ENCODE data around the gene DDX20. TPM values are rescaled to one million over a fixed set of nuclear protein-coding genes. Genes with fewer than 3 reads are reported as not detected.
A peak's percentile ranks its signal among the peaks of the same experiment; 100 is the strongest.

The DDX20 gene
- total RNA-seq, 1 experiment from 2014 or later, result 22.2 TPM

DNA sequence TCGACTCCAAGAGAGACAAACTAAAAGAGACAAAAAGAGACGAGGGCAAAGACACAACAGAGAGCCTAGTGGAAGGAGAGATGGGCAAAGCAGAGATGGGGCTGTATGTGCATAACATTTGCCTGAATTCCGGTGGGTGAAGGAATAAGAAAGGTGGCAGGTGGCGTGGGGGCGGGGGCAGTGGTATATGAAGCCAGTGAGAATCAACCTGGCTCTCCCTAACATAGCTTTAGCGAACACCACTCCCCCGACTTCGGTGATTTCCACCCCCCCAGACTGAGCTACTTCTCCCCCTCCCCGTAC, 17.6 kb upstream of the DDX20 start:
- TF ChIP-seq, protein P1, sequence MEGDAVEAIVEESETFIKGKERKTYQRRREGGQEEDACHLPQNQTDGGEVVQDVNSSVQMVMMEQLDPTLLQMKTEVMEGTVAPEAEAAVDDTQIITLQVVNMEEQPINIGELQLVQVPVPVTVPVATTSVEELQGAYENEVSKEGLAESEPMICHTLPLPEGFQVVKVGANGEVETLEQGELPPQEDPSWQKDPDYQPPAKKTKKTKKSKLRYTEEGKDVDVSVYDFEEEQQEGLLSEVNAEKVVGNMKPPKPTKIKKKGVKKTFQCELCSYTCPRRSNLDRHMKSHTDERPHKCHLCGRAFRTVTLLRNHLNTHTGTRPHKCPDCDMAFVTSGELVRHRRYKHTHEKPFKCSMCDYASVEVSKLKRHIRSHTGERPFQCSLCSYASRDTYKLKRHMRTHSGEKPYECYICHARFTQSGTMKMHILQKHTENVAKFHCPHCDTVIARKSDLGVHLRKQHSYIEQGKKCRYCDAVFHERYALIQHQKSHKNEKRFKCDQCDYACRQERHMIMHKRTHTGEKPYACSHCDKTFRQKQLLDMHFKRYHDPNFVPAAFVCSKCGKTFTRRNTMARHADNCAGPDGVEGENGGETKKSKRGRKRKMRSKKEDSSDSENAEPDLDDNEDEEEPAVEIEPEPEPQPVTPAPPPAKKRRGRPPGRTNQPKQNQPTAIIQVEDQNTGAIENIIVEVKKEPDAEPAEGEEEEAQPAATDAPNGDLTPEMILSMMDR (conservative IDR thresholded peaks at IDR 0.05; ENCODE audit: low read depth, low read length), result no peak
- TF ChIP-seq EZH2phosphoT487 (IDR thresholded peaks at IDR 0.05; ENCODE audit: borderline replicate concordance, low read length) (no peak), EZH2 (IDR thresholded peaks at IDR 0.05; ENCODE audit: low read length, unreplicated experiment) (no peak)
- no TSS peak for BruUV-seq (replicated peaks)
- no peak overlapping the region; the same call in 1 of the 2 replicates for H3K9ac ChIP-seq (ENCODE audit: low read length)
- H3K27ac ChIP-seq (ENCODE audit: low read length), result no peak overlapping the region
- H4K20me1 ChIP-seq (ENCODE audit: low read length), result no peaks in the 10 kb centered on the region
- ATAC-seq (no peak), DNase-seq (no peak)
- ChIA-PET POLR2A (ENCODE audit: unreplicated experiment) (no interaction called here), CTCF (interaction anchor here (0.6 kb wide), 1 partner anchor 12 kb away, joined by 3 read pairs; no protein-coding TSS in a partner anchor)
- no peaks in the 10 kb centered on the region for H3K9me3 ChIP-seq (ENCODE audit: low read length)
- H3F3A ChIP-seq (ENCODE audit: low read length, unreplicated experiment), result no peaks in the 10 kb centered on the region
- H3K4me3 ChIP-seq (ENCODE audit: low read length), result peak overlapping the region; percentile 64
- H3K4me1 ChIP-seq (ENCODE audit: insufficient read depth, low read length), result peaks cover 20% of the 10 kb centered on the region; the same call in 1 of the 2 replicates
- H3K4me2 ChIP-seq (ENCODE audit: low read length), result peak overlapping the region; percentile 92
- no peaks in the 10 kb centered on the region for H3K27me3 ChIP-seq (ENCODE audit: low read length)
- no peaks in the 10 kb centered on the region for H3K36me3 ChIP-seq (ENCODE audit: low read depth, low read length)
- no peaks in the 10 kb centered on the region for H3K79me2 ChIP-seq (ENCODE audit: low read length)
- intact Hi-C loops (cut with micrococcal nuclease), result loop anchor here (2.0 kb wide), 1 partner anchor 23 kb away; no protein-coding TSS in a partner anchor
- no peaks in the 10 kb centered on the region for H3K9me2 ChIP-seq (replicated peaks; ENCODE audit: low read length)
- peak overlapping the region; percentile 94 for H2AFZ ChIP-seq (ENCODE audit: low read length)

DNA sequence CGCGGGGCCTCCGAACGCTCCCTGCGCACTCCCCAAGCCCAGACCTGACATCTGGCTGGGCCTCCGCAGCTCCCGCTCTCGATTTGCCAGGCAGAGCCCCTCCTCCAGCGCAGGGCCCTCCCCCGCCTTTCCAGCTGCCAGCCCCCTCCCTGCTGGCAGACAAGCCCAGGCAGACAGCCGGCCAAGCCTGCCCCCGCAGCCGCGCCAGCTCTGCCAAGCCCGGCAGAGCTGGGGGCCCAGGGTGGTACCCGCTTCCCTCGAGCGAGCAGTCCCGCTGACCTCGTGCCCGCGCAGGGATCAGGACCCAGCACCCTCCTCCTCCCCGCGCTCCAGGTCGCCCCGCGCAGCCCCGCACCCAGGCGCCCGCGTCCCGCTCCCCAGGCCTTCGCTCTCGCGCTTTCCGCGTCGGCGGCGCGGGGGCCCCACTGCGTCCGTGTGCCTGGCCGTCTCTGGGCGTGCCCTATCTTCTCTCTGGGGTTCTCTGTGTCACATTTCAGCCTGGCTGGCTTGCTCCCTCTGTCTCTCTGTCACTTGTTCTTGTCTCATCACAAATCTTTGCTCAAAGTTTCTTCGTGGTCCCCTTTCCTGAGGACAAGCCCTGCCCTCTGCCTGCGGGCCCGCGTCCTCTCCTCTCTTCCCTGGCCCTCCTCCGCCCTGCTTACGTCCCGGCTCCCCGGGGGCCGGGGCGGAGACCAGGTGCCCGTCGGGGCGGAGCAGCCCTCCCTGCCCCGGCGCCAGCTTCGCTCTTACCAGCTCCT, 17.1 kb upstream of the DDX20 start:
- DNase-seq, result peak; percentile 67
- no peaks in the 10 kb centered on the region for H3K9me2 ChIP-seq (replicated peaks; ENCODE audit: low read length)

More for the DNA sequence above, 17.1 kb upstream of the DDX20 start:
- H3K79me2 ChIP-seq (ENCODE audit: low read length), result no peaks in the 10 kb centered on the region
- H3K4me3 ChIP-seq (ENCODE audit: low read length), result peak overlapping the region; percentile 64
- peak; percentile 68 for ATAC-seq
- H3K27ac ChIP-seq (ENCODE audit: low read length), result no peak overlapping the region
- H3K4me2 ChIP-seq (ENCODE audit: low read length), result peak overlapping the region; percentile 92
- ChIA-PET POLR2A (ENCODE audit: unreplicated experiment) (interaction anchor here (0.7 kb wide), 1 partner anchor 119 kb away, joined by 3 read pairs; no protein-coding TSS in a partner anchor), CTCF (interaction anchor here (0.6 to 1.2 kb wide), 2 partner anchors 12 to 24 kb away, joined by 3 to 4 read pairs; no protein-coding TSS in a partner anchor)
- no peaks in the 10 kb centered on the region for H3K36me3 ChIP-seq (ENCODE audit: low read depth, low read length)
- H3F3A ChIP-seq (ENCODE audit: low read length, unreplicated experiment), result no peaks in the 10 kb centered on the region
- H3K4me1 ChIP-seq (ENCODE audit: insufficient read depth, low read length), result peaks cover 20% of the 10 kb centered on the region; the same call in 1 of the 2 replicates
- BruUV-seq (replicated peaks), result no TSS peak
- peak overlapping the region; percentile 94 for H2AFZ ChIP-seq (ENCODE audit: low read length)
- peak overlapping the region; percentile 9; the same call in 1 of the 2 replicates for H3K9ac ChIP-seq (ENCODE audit: low read length)
- intact Hi-C loops (cut with micrococcal nuclease), result loop anchor here (2.0 kb wide), 1 partner anchor 24 kb away; no protein-coding TSS in a partner anchor
- no peaks in the 10 kb centered on the region for H3K9me3 ChIP-seq (ENCODE audit: low read length)
- no peaks in the 10 kb centered on the region for H4K20me1 ChIP-seq (ENCODE audit: low read length)
- TF ChIP-seq EZH2 (IDR thresholded peaks at IDR 0.05; ENCODE audit: low read length, unreplicated experiment) (no peak), EZH2phosphoT487 (IDR thresholded peaks at IDR 0.05; ENCODE audit: borderline replicate concordance, low read length) (no peak)
- TF ChIP-seq, protein P1 (conservative IDR thresholded peaks at IDR 0.05; ENCODE audit: low read depth, low read length), result no peak
- H3K27me3 ChIP-seq (ENCODE audit: low read length), result no peaks in the 10 kb centered on the region

Measured in PC-3 (cell line).